OCI-LY1 (cell line): Measurements from ENCODE around the gene MRPL50.

Experiments used
- CTCF ChIP-seq: fragments of 200-600 bp; sonication (generic), shearing (Covaris generic); IDR thresholded peaks from 2 replicates; pipeline ENCODE4 v1.5.1; 2017; ENCODE audit warnings: mild to moderate bottlenecking, antibody characterized with exemption, low read length, moderate library complexity, mixed read lengths
- EZH2 ChIP-seq: fragments of 200-600 bp; sonication (generic), shearing (Covaris generic); IDR thresholded peaks from 2 replicates; pipeline ENCODE4 v1.8.0; 2017; ENCODE audit warnings: borderline replicate concordance, mixed run types, mild to moderate bottlenecking, antibody characterized with exemption, low read length, moderate library complexity, mixed read lengths

- TF ChIP-seq CTCF (no peak), EZH2 (no peak)
Measured at GRCh38 chr9:101433229-101433628, 34.8 kb upstream of the MRPL50 start.
